Measurements from ENCODE around the gene EML6. TPM values are rescaled to one million over a fixed set of nuclear protein-coding genes. Genes with fewer than 3 reads are reported as not detected.

EML6 gene
- total and polyA plus RNA-seq, 2 experiments from 2014 or later: 2.7 to 6.2 TPM

- Histone ChIP-seq H2AFZ (peak overlapping the region; percentile 32; the same call in 1 of the 2 replicates), H3K27ac (ENCODE audit: low read depth) (no peak overlapping the region), H3F3A (replicated peaks; ENCODE audit: low read depth) (no peaks in the 10 kb centered on the region), H3K4me2 (no peak overlapping the region), H3K4me1 (ENCODE audit: insufficient read depth) (no peaks in the 10 kb centered on the region), H3K79me2 (replicated peaks; ENCODE audit: insufficient read depth) (no peaks in the 10 kb centered on the region), H4K20me1 (replicated peaks; ENCODE audit: insufficient read depth) (no peaks in the 10 kb centered on the region), H3K9me2 (ENCODE audit: insufficient read depth) (no peaks in the 10 kb centered on the region; the same call in 1 of the 2 replicates), H3K36me3 (ENCODE audit: insufficient read depth) (no peaks in the 10 kb centered on the region), H3K27me3 (ENCODE audit: insufficient read depth) (no peaks in the 10 kb centered on the region), H3K4me3 (no peak overlapping the region)
- Mint-ChIP-seq H3K9me3 (peaks cover 13% of the 10 kb centered on the region), H3K36me3 (ENCODE audit: low read depth) (peaks cover 4% of the 10 kb centered on the region), H3K27me3 (ENCODE audit: insufficient read depth, low read depth, poor library complexity) (peaks cover 17% of the 10 kb centered on the region), H3K27ac (no peak overlapping the region), H3K4me1 (peaks cover 3% of the 10 kb centered on the region; the same call in 2 of the 3 replicates), H3K4me3 (no peak overlapping the region)
- no peak for ATAC-seq
- no peak for DNase-seq (ENCODE audit: low spot score)
- no peak for TF ChIP-seq ZNF331 (CRISPR knock-in tag; IDR thresholded peaks at IDR 0.05; ENCODE audit: low read depth)
- TF ChIP-seq EZH2 (IDR thresholded peaks at IDR 0.05; ENCODE audit: low read depth, unreplicated experiment): no peak
- no peak for TF ChIP-seq NANOG (IDR thresholded peaks at IDR 0.05; ENCODE audit: borderline replicate concordance)
- TF ChIP-seq CTCF (conservative IDR thresholded peaks at IDR 0.05; ENCODE audit: low read depth in 2 of 2): no peak
- no peak for TF ChIP-seq ZNF462 (CRISPR knock-in tag; IDR thresholded peaks at IDR 0.05)
- no peak for TF ChIP-seq REST (IDR thresholded peaks at IDR 0.05; ENCODE audit: unreplicated experiment)
- TF ChIP-seq ETS1 (IDR thresholded peaks at IDR 0.05): no peak
- TF ChIP-seq STAT1 (IDR thresholded peaks at IDR 0.05; ENCODE audit: unreplicated experiment): no peak
- TF ChIP-seq POLR2AphosphoS5 (IDR thresholded peaks at IDR 0.05; ENCODE audit: low read depth): no peak
- no peak for TF ChIP-seq EZH2phosphoT487 (IDR thresholded peaks at IDR 0.05; ENCODE audit: unreplicated experiment)
- no peak for TF ChIP-seq ZNF114 (CRISPR knock-in tag; IDR thresholded peaks at IDR 0.05)
- no peak for TF ChIP-seq JUNB (IDR thresholded peaks at IDR 0.05; ENCODE audit: unreplicated experiment)
- no peak for TF ChIP-seq CREB1 (CRISPR knock-in tag; IDR thresholded peaks at IDR 0.05; ENCODE audit: low read depth)
Measured at GRCh38 chr2:54947646-54948045, 224.2 kb downstream of the EML6 start.

Data from GM23338 (cell line).